ENCODE results near the gene BABAM2. TPM values are rescaled to one million over a fixed set of nuclear protein-coding genes. Genes with fewer than 3 reads are reported as not detected.

The BABAM2 gene
- total and polyA plus RNA-seq, 2 of the 4 experiments (the other 2 are of a cell fraction), result 20.9 to 23.1 TPM

- no peak overlapping the region; the same call in 1 of the 2 replicates for H2AK5ac ChIP-seq (ENCODE audit: low read depth, low read length)
- no peaks in the 10 kb centered on the region for H3K9me3 ChIP-seq (ENCODE audit: control insufficient read depth, insufficient read depth, low read length)
- no peak overlapping the region for H4K5ac ChIP-seq (ENCODE audit: low read depth, low read length)
- no peak overlapping the region for H3K4me2 ChIP-seq (ENCODE audit: low read depth, low read length)
- TF ChIP-seq RAD21 (IDR thresholded peaks at IDR 0.05; ENCODE audit: low read length) (no peak), CTCF (conservative IDR thresholded peaks at IDR 0.05; ENCODE audit: low read depth, low read length) (no peak), MAZ (IDR thresholded peaks at IDR 0.05; ENCODE audit: borderline replicate concordance, low read depth, low read length) (no peak), RFX5 (IDR thresholded peaks at IDR 0.05; ENCODE audit: low read depth, low read length) (no peak), SMC3 (IDR thresholded peaks at IDR 0.05; ENCODE audit: low read depth, low read length) (no peak), FOS (IDR thresholded peaks at IDR 0.05; ENCODE audit: low read depth, low read length) (no peak), CEBPB (IDR thresholded peaks at IDR 0.05; ENCODE audit: low read depth, low read length) (no peak), BHLHE40 (IDR thresholded peaks at IDR 0.05; ENCODE audit: low read depth, low read length) (no peak), MXI1 (IDR thresholded peaks at IDR 0.05; ENCODE audit: borderline replicate concordance, low read depth, low read length) (no peak), USF2 (IDR thresholded peaks at IDR 0.05; ENCODE audit: low read depth, low read length) (no peak), RCOR1 (IDR thresholded peaks at IDR 0.05; ENCODE audit: insufficient replicate concordance, low read length) (no peak), POLR2A (IDR thresholded peaks at IDR 0.05; ENCODE audit: low read depth, low read length) (no peak)
- no peak overlapping the region for H3K9ac ChIP-seq (ENCODE audit: low read depth, low read length)
- H2AK9ac ChIP-seq (replicated peaks; ENCODE audit: low read depth, low read length, poor library complexity), result no peak overlapping the region
- no peak overlapping the region for H2BK20ac ChIP-seq (ENCODE audit: low read depth, low read length)
- H2BK5ac ChIP-seq (ENCODE audit: low read depth, low read length, poor library complexity, severe bottlenecking), result no peak overlapping the region
- ChIA-PET POLR2A (ENCODE audit: unreplicated experiment) (no interaction called here), CTCF (no interaction called here)
- no peak overlapping the region for H3K4me3 ChIP-seq (ENCODE audit: insufficient read depth, low read depth, low read length)
- H3K56ac ChIP-seq (ENCODE audit: extremely low read depth, insufficient read depth, low read length), result no peak overlapping the region
- H3K9me1 ChIP-seq (ENCODE audit: insufficient read depth, low read length), result peaks cover 6% of the 10 kb centered on the region; the same call in 1 of the 2 replicates
- H3K18ac ChIP-seq (ENCODE audit: low read depth, low read length), result no peak overlapping the region; the same call in 1 of the 2 replicates
- no peaks in the 10 kb centered on the region for H4K20me1 ChIP-seq (ENCODE audit: insufficient read depth, low read length)
- DNase-seq, result no peak
- no CpG with 5 or more reads among the region's 5 CpGs for WGBS, 2 experiments (ENCODE audit: extremely low coverage in 2 of 2, insufficient read length in 1 of 2)
- H3K14ac ChIP-seq (replicated peaks; ENCODE audit: low read depth, low read length), result peak overlapping the region; percentile 43; the same call in 1 of the 2 replicates
- H3K4me1 ChIP-seq (ENCODE audit: control insufficient read depth, insufficient read depth, low read length), result peaks cover 14% of the 10 kb centered on the region
- H3K27me3 ChIP-seq (ENCODE audit: control insufficient read depth, insufficient read depth, low read length), result no peaks in the 10 kb centered on the region
- intact Hi-C loops (cut with micrococcal nuclease), result loop anchor here (5.0 kb wide), 1 partner anchor 160 kb away; the partner anchor contains the start of gene FOSL2
- dilution Hi-C loops (cut with HindIII; ENCODE audit: low sequenced_read_pairs, unreplicated experiment), result no loop called here
- H3K23ac ChIP-seq (ENCODE audit: low read depth, low read length), result no peak overlapping the region
- no peak for ATAC-seq (ENCODE audit: low read depth)
- H3K36me3 ChIP-seq (ENCODE audit: control insufficient read depth, insufficient read depth, low read length), result peaks cover 1% of the 10 kb centered on the region; the same call in 1 of the 2 replicates
- BruUV-seq (replicated peaks), result no TSS peak
- H3K79me1 ChIP-seq (ENCODE audit: low read depth in 1 of 2, low read length in 2 of 2), result peaks cover 0 to 3% of the 10 kb centered on the region in 2 experiments; a peak in 1 of 4 replicates
- H4K8ac ChIP-seq (ENCODE audit: low read depth in 2 of 2, low read length in 2 of 2), result no peak overlapping the region
- H2AFZ ChIP-seq (replicated peaks; ENCODE audit: low read length, poor library complexity), result no peak overlapping the region
- H3K27ac ChIP-seq (ENCODE audit: insufficient read depth, low read length), result no peak overlapping the region
- H2BK15ac ChIP-seq (ENCODE audit: low read depth, low read length), result no peak overlapping the region
- H2BK120ac ChIP-seq (ENCODE audit: low read depth, low read length), result no peak overlapping the region
- no peak overlapping the region for H3K4ac ChIP-seq (ENCODE audit: low read depth, low read length)
- in situ Hi-C loops (cut with MboI; ENCODE audit: low sequenced_read_pairs), result no loop called here
- H4K91ac ChIP-seq (ENCODE audit: insufficient read depth, low read depth, low read length), result 0 out of 2 replicates have a peak overlapping the region, but pooled peaks have one; percentile 23
These were observed 341.8 kb downstream of the BABAM2 start for GRCh38 chr2:28232295-28232694.
